ENCODE measurements around the gene TRAF3IP1.

Gene TRAF3IP1

GRCh38 chr2:238341536-238341935 is 21.2 kb downstream of the TRAF3IP1 start:
- DNase-seq (ENCODE audit: low read depth in 1 of 2, low spot score in 1 of 2): no peak
- TF ChIP-seq JUND (IDR thresholded peaks at IDR 0.05; ENCODE audit: low read depth): no peak
- in situ Hi-C loops (cut with HindIII; ENCODE audit: low pct_unique_long_range_greater_than_20kb, low sequenced_read_pairs): no loop called here

- TF ChIP-seq JUND (IDR thresholded peaks at IDR 0.05; ENCODE audit: low read depth): no peak
- no peak for DNase-seq (ENCODE audit: low read depth in 1 of 2, low spot score in 1 of 2)
- in situ Hi-C loops (cut with HindIII; ENCODE audit: low pct_unique_long_range_greater_than_20kb, low sequenced_read_pairs): no loop called here
Measured at GRCh38 chr2:238344035-238344434, 23.7 kb downstream of the TRAF3IP1 start.

DNA sequence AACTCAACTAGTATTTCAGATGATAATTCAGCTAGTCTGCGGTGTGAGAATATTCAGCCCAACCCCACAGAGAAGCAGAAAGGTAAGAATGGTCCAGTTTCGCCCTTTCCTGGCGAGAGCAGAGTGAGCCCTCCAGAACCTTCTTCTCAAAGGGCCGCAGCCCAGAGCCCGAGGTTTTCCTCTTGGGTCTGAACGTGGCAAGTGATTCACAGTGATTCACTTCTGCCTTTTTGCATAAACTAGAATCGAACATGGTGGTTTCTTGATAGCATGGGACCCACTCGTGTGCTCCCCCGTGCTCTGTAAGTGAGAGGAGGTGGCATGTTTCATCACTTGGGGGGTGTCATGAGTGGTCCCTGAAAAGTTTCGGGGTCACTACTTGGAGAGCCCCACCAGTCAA is 24.2 kb downstream of the TRAF3IP1 start:
- in situ Hi-C loops (cut with HindIII; ENCODE audit: low pct_unique_long_range_greater_than_20kb, low sequenced_read_pairs): no loop called here
- no peak for TF ChIP-seq JUND (IDR thresholded peaks at IDR 0.05; ENCODE audit: low read depth)
- no peak for DNase-seq (ENCODE audit: low read depth in 1 of 2, low spot score in 1 of 2)

DNA sequence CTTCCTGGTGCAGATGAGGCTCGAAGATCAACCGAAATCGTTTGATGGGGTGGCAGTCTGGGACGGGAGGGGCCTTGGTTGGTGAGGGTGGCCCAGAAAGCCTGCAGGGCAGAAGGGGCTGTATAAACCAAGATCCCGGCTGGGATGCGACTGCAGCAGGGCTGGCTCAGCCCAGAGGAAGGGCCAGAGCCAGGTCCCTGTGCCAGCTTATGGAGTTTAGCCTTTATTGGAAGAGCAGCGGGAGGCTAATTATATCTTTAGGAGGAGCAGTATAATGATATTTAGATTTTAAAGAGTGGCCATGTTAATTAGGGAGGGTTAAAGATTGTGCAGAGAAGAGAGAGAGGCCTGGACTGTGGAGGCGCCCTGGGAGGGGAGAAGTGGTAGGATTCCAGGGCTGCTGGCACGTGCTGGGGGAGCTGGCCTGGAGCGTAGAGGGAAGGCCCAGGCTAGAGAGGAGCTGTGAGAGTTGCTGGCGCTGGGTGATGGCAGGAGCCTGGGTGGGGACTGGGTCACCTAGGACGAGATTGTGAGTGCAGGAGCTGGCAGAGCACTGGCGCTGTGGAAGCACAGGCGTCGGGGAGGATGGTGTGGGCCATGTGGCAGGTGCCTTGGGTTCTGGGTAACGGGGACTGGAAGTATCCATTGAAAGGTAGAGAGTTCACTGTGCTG is 25.1 kb downstream of the TRAF3IP1 start:
- TF ChIP-seq JUND (IDR thresholded peaks at IDR 0.05; ENCODE audit: low read depth): no peak
- in situ Hi-C loops (cut with HindIII; ENCODE audit: low pct_unique_long_range_greater_than_20kb, low sequenced_read_pairs): no loop called here
- DNase-seq (ENCODE audit: low read depth in 1 of 2, low spot score in 1 of 2): no peak

DNA sequence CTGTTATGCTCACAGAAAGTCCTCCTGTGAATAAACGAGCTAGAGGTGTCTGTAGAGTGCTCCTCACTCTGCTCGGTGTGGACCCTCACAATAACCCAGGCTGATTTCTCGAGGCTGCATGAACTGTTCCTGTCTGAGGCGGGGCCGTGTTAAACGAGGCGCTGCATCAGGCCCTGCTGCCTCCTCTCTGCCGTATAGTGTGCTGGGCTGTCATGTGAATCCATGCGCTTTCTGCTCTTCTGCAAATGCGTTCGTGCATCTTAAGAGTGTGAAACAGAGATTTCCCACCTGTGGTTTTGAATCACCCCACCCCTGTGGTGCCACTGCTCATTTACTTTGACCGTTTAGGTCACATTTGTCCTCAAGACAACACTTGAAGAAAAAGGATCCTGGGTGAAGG is 26.2 kb downstream of the TRAF3IP1 start:
- DNase-seq (ENCODE audit: low read depth in 1 of 2, low spot score in 1 of 2): no peak
- no peak for TF ChIP-seq JUND (IDR thresholded peaks at IDR 0.05; ENCODE audit: low read depth)
- in situ Hi-C loops (cut with HindIII; ENCODE audit: low pct_unique_long_range_greater_than_20kb, low sequenced_read_pairs): no loop called here

DNA sequence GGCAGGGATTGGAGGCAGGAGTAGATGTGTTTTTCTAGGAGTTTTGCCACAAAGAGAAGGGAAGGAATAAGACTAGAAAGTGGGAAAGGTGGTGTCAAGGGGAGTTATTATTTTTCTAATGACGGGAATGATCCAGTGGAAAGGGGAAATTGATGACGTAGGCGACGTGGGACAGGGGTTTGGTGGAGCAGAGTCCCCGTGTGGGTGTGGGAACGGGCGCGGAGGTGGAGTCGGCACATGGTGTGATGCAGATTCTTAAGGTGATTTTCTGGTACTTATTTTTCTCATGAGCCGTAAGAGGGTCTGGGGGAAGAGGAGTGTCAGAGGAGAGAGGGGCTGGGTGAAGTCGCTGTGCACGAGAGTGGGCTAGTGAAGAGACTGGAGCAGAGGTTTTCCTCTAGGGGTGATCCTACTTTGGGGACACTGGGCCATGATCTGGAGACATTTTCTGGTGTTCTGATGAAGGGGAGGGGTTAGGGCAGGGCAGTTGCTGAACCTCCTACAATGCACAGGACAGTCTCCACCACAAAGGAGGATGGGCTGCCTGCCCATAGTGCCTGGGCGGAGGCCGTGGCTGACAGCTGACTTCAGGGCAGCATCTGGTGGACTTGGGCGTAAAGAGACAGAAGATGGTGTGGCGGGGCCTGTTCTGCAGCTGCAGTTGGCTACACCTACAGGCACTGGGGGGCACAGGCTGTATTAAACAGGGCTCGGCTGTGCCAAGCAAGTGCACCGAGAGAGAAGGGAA is 30.0 kb downstream of the TRAF3IP1 start:
- in situ Hi-C loops (cut with HindIII; ENCODE audit: low pct_unique_long_range_greater_than_20kb, low sequenced_read_pairs): no loop called here
- no peak for TF ChIP-seq JUND (IDR thresholded peaks at IDR 0.05; ENCODE audit: low read depth)
- DNase-seq (ENCODE audit: low read depth in 1 of 2, low spot score in 1 of 2): no peak

DNA sequence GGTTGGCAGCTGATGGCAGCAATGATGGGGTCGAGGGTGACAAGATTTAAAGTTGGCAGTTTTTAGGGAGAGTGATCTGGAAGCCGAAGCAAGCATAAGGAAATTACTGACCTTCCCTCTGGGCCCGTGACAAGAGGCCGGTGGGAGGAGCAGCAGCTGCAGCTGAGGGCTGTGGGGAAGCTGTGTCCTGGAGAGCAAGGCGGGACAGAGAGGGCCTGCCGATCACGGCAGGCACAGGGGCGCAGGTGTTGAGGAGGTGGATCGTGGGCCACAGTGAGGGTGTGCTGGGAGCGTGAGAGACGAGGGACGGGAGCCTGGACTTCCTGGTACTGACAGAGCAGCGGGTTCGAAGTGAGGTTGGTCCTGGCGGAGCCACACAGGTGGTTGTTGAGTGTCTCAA is 31.0 kb downstream of the TRAF3IP1 start:
- in situ Hi-C loops (cut with HindIII; ENCODE audit: low pct_unique_long_range_greater_than_20kb, low sequenced_read_pairs): no loop called here
- no peak for TF ChIP-seq JUND (IDR thresholded peaks at IDR 0.05; ENCODE audit: low read depth)
- DNase-seq (ENCODE audit: low read depth in 1 of 2, low spot score in 1 of 2): no peak

DNA sequence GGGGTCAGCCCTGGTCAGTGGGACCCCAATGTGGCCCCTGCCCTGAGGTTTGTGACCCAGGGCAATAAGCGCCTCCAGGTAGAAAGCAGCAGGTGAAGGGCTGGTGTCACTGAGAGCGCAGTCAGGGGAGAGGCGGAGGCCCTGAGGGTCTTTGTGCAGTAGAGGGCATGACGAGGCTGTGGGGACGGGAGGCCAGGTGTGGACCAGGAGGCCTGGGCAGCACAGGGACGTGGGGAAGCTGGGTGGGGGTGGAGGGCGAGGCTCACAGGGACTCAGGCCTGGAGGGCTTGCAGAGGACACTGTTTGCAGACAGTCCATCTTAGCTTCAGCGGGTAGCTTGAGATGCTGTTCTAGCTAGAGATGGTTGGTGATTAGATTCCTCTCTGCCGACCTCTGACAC is 32.0 kb downstream of the TRAF3IP1 start:
- no peak for DNase-seq (ENCODE audit: low read depth in 1 of 2, low spot score in 1 of 2)
- TF ChIP-seq JUND (IDR thresholded peaks at IDR 0.05; ENCODE audit: low read depth): no peak
- in situ Hi-C loops (cut with HindIII; ENCODE audit: low pct_unique_long_range_greater_than_20kb, low sequenced_read_pairs): no loop called here

DNA sequence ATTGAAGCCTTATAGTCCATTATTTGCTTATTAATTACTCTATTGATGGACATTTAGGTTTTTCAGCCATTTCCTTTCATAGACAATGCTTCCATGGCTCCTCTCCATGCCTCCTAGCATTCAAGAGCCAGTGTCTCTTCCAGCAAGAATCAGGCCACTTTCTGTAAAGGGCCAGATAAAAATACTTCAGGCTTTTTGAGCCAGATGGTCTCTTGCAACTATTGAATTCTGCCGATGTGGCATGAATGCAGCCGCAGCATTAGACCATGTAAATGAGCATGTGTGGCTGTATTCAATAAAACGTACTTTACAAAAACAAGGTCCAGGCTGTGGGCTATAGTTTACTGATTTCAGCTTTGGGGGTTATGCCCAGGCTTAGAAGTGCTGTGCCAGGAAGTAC is 38.5 kb downstream of the TRAF3IP1 start:
- in situ Hi-C loops (cut with HindIII; ENCODE audit: low pct_unique_long_range_greater_than_20kb, low sequenced_read_pairs): no loop called here
- no peak for TF ChIP-seq JUND (IDR thresholded peaks at IDR 0.05; ENCODE audit: low read depth)
- no peak for DNase-seq (ENCODE audit: low read depth in 1 of 2, low spot score in 1 of 2)

DNA sequence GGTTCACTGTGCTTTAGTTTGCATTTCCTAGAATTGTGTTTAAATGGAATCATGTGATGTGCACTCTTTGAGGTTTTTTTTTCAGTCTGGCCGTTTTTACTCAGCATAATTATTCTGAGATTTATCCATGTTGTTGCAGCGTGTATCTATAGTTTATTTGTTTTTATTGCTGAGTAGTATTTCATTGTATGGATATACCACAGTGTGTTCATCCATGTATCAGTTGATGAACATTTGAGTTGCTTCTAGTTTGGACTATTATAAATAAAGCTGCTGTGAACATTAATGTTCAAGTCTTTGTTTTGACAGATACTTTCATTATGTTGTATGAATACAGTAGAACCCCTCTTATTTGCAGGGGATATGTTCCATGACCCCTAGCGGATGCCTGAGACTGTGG is 39.1 kb downstream of the TRAF3IP1 start:
- TF ChIP-seq JUND (IDR thresholded peaks at IDR 0.05; ENCODE audit: low read depth): no peak
- in situ Hi-C loops (cut with HindIII; ENCODE audit: low pct_unique_long_range_greater_than_20kb, low sequenced_read_pairs): no loop called here

DNA sequence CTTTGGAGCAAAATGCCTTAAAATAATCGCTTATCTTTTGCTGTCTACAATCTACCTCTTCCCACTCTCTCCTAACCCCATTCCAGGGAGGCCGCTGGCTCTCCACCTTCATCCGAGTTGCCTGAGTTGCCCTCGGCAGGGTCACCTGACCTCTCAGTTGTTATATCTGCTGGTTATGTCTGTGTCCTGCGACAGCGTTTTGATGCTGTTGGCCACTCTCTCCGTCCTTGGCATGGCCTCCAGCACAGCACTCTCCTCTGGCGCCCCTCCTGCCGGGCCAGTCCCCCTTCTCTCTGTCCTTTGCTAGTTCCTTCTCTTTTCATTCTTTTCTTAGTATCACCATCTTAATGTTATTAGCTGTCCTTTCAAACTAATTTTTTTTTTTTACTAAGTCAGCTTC is 41.6 kb downstream of the TRAF3IP1 start:
- DNase-seq (ENCODE audit: low read depth in 1 of 2, low spot score in 1 of 2): no peak
- in situ Hi-C loops (cut with HindIII; ENCODE audit: low pct_unique_long_range_greater_than_20kb, low sequenced_read_pairs): no loop called here
- TF ChIP-seq JUND (IDR thresholded peaks at IDR 0.05; ENCODE audit: low read depth): no peak

More for the DNA sequence above, 39.1 kb downstream of the TRAF3IP1 start:
- no peak for DNase-seq (ENCODE audit: low read depth in 1 of 2, low spot score in 1 of 2)

GRCh38 chr2:238362626-238363025 is 42.3 kb downstream of the TRAF3IP1 start:
- in situ Hi-C loops (cut with HindIII; ENCODE audit: low pct_unique_long_range_greater_than_20kb, low sequenced_read_pairs): no loop called here
- no peak for DNase-seq (ENCODE audit: low read depth in 1 of 2, low spot score in 1 of 2)
- TF ChIP-seq JUND (IDR thresholded peaks at IDR 0.05; ENCODE audit: low read depth): no peak

DNA sequence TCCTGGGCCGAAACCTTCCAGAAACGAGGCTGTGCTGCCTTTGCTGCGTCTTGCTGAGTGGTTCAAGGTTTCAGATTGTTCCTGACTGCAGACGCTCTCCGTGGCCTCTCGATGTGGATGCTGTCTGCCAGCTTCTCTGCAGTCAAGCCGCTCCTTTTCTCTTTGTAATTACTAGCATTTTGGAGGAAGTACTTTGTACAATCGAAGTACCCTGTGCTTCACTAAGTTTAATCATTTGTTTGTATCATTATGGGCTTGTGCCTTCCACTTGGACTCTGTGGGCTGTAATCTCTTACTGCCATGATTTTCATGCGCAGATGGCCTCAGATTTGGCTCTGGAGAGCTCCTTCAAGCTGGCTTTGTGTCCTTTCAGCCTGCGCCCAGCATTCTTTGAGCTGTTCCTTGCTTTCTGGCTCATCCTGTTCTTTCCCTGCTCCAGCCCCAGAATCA is 49.3 kb downstream of the TRAF3IP1 start:
- in situ Hi-C loops (cut with HindIII; ENCODE audit: low pct_unique_long_range_greater_than_20kb, low sequenced_read_pairs): no loop called here
- no peak for TF ChIP-seq JUND (IDR thresholded peaks at IDR 0.05; ENCODE audit: low read depth)
- no peak for DNase-seq (ENCODE audit: low read depth in 1 of 2, low spot score in 1 of 2)

Data from T47D (cell line).